ENCODE data around the gene BLCAP.

BLCAP gene

DNA sequence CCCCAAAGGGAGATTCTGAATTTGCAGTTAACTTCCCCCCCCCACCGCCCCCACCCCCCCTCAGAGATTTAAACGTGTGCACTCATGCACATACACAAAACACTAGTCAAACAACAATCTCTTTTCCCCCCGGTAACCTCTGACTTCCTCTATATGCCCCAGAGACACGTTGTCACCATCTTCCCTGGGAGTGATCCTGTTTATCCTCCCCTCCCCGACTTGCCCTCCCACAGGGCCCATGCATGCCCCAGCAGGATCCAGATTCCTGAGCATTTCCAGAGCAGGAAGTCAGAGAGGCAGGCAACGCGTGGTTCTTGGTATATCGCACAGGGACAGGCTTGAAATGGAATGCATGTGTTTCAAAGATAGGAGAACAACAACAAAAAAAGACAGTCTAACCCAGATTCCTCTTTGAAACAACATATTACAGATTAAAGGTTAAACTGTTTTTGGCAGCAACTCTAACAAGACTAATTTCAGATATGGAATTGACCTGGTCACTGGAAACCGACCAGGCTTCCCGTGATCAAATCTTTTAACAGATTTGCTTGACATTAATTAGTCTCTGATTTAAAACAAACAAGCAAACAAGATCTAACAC is 1.3 kb downstream of the BLCAP start (continued):
- TF ChIP-seq, protein P1, sequence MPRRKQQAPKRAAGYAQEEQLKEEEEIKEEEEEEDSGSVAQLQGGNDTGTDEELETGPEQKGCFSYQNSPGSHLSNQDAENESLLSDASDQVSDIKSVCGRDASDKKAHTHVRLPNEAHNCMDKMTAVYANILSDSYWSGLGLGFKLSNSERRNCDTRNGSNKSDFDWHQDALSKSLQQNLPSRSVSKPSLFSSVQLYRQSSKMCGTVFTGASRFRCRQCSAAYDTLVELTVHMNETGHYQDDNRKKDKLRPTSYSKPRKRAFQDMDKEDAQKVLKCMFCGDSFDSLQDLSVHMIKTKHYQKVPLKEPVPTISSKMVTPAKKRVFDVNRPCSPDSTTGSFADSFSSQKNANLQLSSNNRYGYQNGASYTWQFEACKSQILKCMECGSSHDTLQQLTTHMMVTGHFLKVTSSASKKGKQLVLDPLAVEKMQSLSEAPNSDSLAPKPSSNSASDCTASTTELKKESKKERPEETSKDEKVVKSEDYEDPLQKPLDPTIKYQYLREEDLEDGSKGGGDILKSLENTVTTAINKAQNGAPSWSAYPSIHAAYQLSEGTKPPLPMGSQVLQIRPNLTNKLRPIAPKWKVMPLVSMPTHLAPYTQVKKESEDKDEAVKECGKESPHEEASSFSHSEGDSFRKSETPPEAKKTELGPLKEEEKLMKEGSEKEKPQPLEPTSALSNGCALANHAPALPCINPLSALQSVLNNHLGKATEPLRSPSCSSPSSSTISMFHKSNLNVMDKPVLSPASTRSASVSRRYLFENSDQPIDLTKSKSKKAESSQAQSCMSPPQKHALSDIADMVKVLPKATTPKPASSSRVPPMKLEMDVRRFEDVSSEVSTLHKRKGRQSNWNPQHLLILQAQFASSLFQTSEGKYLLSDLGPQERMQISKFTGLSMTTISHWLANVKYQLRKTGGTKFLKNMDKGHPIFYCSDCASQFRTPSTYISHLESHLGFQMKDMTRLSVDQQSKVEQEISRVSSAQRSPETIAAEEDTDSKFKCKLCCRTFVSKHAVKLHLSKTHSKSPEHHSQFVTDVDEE (CRISPR knock-in tag; IDR thresholded peaks at IDR 0.05), result no peak

DNA sequence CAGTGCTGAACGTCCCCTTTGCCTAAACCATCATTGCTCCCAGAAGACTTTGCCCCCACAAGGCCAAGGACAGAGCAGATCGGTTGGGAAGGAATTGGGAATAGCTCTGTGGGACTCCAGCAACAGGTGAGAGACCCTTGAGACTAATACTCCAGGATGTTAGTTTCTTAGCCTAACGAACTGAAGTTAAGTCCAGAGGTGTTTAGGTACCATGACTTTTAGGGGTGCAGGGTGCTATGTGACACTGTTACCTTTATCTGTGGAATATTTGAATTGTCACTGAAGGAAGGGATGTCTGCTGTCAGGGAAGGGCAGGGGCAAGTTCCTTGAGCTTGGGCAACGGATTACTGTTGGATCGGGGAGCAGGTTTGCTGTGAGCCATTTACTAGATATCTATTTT is 1.9 kb downstream of the BLCAP start:
- TF ChIP-seq TCF4 (CRISPR knock-in tag; IDR thresholded peaks at IDR 0.05; ENCODE audit: borderline replicate concordance) (no peak), TOX (CRISPR knock-in tag; IDR thresholded peaks at IDR 0.05; ENCODE audit: borderline replicate concordance) (no peak), SNAI2 (CRISPR knock-in tag; IDR thresholded peaks at IDR 0.05) (no peak)

DNA sequence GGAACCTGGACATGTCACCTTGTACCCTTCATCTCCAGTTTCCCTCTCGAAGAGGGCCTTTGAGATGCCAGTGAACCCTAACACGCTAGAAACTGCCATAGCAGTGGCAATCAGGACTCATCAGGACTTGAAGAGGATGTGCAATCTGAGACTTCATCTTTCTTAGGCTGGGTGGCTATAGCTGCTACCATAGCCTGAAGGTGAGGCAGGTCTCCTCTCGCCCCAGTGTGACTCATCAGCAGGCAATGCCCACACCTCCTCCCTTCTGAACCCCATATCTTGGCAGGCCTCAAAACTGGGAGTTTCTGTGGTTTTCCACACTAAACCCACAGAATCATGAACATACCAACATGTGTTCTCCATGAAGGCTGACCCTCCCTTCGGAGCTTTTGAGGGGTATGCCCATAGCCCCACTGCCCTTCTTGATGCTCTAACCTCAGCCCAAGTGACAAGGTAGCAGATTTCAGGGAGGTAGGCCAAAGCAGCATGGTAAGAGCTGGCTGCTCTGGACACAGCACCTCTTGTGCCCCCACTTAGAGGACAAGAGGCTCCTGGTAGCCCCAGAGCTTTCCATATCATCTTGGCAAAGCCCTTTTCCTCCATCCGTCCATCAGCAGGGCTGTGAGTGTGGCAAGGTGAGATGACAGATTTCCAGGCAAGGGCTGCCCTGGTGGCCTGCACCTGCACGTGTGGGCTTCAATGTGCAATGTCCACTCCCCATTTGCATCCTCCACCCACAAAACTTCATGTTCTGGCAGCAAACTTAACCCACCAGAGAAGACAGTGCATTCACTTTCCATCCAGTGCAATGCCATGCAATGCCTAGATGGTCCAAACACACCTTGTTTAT is 2.6 kb downstream of the BLCAP start:
- no peak for ATAC-seq
- TF ChIP-seq ZNF565 (CRISPR knock-in tag; conservative IDR thresholded peaks at IDR 0.05; ENCODE audit: low read depth) (no peak), ZNF70 (CRISPR knock-in tag; IDR thresholded peaks at IDR 0.05) (no peak), ARNTL (CRISPR knock-in tag; IDR thresholded peaks at IDR 0.05; ENCODE audit: borderline replicate concordance, low read depth) (no peak), PPARA (CRISPR knock-in tag; IDR thresholded peaks at IDR 0.05; ENCODE audit: borderline replicate concordance) (no peak), GLIS3 (CRISPR knock-in tag; IDR thresholded peaks at IDR 0.05) (no peak), ZFP30 (CRISPR knock-in tag; IDR thresholded peaks at IDR 0.05) (no peak), SNAI2 (CRISPR knock-in tag; IDR thresholded peaks at IDR 0.05) (no peak), OSR1 (CRISPR knock-in tag; IDR thresholded peaks at IDR 0.05) (no peak), CSDC2 (CRISPR knock-in tag; IDR thresholded peaks at IDR 0.05) (no peak), ESRRG (CRISPR knock-in tag; IDR thresholded peaks at IDR 0.05) (no peak)
- TF ChIP-seq, protein P1 (CRISPR knock-in tag; IDR thresholded peaks at IDR 0.05), result no peak
- TF ChIP-seq, protein P2, sequence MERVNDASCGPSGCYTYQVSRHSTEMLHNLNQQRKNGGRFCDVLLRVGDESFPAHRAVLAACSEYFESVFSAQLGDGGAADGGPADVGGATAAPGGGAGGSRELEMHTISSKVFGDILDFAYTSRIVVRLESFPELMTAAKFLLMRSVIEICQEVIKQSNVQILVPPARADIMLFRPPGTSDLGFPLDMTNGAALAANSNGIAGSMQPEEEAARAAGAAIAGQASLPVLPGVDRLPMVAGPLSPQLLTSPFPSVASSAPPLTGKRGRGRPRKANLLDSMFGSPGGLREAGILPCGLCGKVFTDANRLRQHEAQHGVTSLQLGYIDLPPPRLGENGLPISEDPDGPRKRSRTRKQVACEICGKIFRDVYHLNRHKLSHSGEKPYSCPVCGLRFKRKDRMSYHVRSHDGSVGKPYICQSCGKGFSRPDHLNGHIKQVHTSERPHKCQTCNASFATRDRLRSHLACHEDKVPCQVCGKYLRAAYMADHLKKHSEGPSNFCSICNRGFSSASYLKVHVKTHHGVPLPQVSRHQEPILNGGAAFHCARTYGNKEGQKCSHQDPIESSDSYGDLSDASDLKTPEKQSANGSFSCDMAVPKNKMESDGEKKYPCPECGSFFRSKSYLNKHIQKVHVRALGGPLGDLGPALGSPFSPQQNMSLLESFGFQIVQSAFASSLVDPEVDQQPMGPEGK (CRISPR knock-in tag; IDR thresholded peaks at IDR 0.05; ENCODE audit: borderline replicate concordance), result no peak

More for the DNA sequence above, 1.9 kb downstream of the BLCAP start:
- ATAC-seq, result no peak

DNA sequence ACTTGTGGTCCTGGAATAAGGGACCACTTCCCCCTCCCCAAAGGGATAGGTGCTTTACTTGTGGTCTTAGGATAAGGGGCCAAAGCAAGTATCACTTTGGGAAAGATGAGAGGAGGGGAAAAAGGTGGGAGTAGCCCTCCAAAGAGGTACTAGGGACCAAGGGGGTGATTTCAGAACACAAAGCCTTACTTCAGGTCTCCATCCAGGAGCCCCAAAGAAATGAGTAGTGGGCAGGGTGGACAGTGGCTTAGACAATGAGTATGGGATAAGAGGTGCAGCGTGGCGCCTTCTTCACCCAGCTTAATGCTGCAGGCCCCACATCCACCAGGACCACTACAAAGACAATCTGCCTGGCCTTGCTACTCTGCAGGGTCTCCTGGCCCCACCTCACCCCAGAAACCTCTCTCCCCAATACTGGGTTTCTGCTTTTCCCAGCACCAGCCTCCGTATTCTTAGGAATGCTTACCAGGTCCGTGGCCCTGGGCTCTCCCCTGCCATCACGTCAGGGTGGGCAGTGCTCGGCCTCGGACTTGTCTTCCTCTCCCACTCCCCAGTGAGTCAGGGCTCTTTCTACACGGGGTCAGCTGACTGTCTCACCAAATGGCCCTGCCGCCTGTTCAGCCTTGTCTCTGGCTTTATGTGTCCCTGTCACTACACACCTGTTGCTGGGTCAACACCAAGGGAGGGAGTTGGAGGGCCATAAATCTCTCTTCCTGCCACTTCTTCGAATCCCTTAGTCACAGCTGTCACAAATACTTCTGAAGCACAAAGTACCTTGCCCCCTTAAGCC is 3.6 kb downstream of the BLCAP start:
- TF ChIP-seq GLIS3 (CRISPR knock-in tag; IDR thresholded peaks at IDR 0.05) (no peak), ZC3H10 (CRISPR knock-in tag; IDR thresholded peaks at IDR 0.05) (no peak), TOX (CRISPR knock-in tag; IDR thresholded peaks at IDR 0.05; ENCODE audit: borderline replicate concordance) (no peak), ISL1 (CRISPR knock-in tag; IDR thresholded peaks at IDR 0.05) (no peak), BACH2 (CRISPR knock-in tag; IDR thresholded peaks at IDR 0.05; ENCODE audit: borderline replicate concordance) (no peak)
- TF ChIP-seq, protein P3, sequence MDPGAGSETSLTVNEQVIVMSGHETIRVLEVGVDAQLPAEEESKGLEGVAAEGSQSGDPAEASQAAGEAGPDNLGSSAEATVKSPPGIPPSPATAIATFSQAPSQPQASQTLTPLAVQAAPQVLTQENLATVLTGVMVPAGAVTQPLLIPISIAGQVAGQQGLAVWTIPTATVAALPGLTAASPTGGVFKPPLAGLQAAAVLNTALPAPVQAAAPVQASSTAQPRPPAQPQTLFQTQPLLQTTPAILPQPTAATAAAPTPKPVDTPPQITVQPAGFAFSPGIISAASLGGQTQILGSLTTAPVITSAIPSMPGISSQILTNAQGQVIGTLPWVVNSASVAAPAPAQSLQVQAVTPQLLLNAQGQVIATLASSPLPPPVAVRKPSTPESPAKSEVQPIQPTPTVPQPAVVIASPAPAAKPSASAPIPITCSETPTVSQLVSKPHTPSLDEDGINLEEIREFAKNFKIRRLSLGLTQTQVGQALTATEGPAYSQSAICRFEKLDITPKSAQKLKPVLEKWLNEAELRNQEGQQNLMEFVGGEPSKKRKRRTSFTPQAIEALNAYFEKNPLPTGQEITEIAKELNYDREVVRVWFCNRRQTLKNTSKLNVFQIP (CRISPR knock-in tag; IDR thresholded peaks at IDR 0.05; ENCODE audit: borderline replicate concordance, low read depth), result no peak
- no peak for ATAC-seq

All from SK-N-SH treated with all-trans-retinoic acid at 6 μM for 48 hours (cell line).